ENCODE data around the gene ST8SIA2.
A peak's percentile ranks its signal among the peaks of the same experiment; 100 is the strongest.

Gene ST8SIA2

DNA sequence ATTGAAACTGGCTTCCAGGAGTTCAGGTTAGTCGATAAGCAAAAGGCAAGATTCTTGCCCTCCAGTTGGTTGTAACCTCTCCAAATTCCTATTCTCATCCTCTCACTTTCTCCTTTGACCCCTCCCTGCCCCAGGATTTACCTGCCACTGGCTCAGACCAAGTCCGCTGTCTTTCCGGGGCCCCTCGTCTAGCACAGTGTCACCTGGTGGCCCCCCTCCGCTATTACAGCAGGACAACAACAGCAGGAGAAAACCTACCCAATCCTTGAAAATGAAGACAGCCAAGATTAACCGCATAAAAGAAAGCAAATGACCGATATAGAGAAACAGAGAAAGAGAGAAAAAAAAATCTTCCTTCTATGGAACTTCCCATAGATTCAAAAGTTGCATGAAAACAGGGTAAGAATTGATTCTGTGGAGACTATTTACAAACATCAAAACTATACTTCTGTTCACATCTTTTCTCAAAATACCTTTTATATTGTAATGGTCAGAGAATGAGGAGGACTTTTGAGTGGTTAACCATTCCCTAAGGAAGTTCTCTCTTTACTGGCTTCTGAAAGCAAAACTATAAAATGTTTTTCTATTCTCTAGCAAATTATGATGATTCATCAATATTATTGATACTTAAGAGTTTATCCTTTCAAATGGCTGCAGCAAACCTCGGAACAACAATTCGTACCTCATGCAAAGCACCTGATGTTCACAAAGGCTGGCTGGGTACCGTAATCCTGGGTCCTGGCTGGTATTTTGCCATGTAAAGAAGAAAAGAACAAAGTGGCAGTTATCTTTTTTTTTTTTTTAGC lies 10.0 kb upstream of the ST8SIA2 start:
- peak; percentile 55 for DNase-seq (ENCODE audit: low read depth)
- H3K4me3 ChIP-seq (ENCODE audit: low read depth, low read length), result no peak overlapping the region
- TF ChIP-seq CTCF (IDR thresholded peaks at IDR 0.05; ENCODE audit: insufficient read depth, low read depth, low read length, missing control alignments), result peak; percentile 85

GRCh38 chr15:92384381-92384780 lies 9.3 kb upstream of the ST8SIA2 start:
- TF ChIP-seq CTCF (IDR thresholded peaks at IDR 0.05; ENCODE audit: insufficient read depth, low read depth, low read length, missing control alignments), result no peak
- DNase-seq (ENCODE audit: low read depth), result no peak
- H3K4me3 ChIP-seq (ENCODE audit: low read depth, low read length), result no peak overlapping the region

DNA sequence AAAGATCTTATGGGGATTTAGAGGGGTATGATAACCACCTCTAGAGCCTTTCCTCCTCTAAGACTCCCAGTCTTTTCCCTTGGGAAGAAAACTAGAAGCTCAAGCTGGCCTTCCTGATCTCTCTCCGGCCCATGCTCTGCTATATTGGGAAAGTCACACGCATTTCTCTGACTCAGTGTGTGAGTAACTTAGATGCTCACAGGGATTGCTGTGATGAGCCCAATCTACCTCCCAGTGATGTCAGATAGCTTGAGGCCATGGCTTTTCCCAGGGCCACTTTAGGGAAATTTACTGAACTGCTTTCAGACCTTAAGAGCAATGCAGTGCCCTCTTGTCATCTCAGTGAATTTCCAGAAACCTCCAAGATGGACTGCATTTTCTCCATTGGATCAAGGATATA lies 8.6 kb upstream of the ST8SIA2 start:
- no peak for DNase-seq (ENCODE audit: low read depth)

GRCh38 chr15:92391640-92392039 lies 2.0 kb upstream of the ST8SIA2 start:
- peak; percentile 27 for TF ChIP-seq CTCF (IDR thresholded peaks at IDR 0.05; ENCODE audit: insufficient read depth, low read depth, low read length, missing control alignments)
- DNase-seq (ENCODE audit: low read depth), result peak; percentile 42

More for the DNA sequence above, 8.6 kb upstream of the ST8SIA2 start:
- TF ChIP-seq CTCF (IDR thresholded peaks at IDR 0.05; ENCODE audit: insufficient read depth, low read depth, low read length, missing control alignments), result no peak
- H3K4me3 ChIP-seq (ENCODE audit: low read depth, low read length), result no peak overlapping the region

DNA sequence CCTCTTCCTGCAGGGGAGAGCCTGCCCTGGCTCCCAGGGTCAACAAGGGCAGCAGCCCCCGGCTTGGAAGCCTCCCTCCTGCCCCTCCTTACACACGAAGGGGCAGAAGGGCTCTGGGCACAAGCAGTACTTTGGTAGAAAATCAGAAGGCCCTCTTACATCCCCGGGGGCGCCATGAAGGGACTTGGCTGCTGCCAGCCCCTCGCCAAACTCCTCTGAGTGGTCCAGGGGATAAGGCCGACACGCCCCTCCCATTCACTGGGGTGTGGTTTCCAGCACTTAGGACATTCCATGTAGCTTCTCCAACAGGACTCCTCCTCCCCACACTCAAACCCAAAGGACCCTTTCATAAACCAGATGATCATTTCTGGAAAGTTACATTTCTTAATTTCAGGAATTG lies 1.2 kb upstream of the ST8SIA2 start:
- DNase-seq (ENCODE audit: low read depth), result no peak
- no peak overlapping the region for H3K4me3 ChIP-seq (ENCODE audit: low read depth, low read length)
- TF ChIP-seq CTCF (IDR thresholded peaks at IDR 0.05; ENCODE audit: insufficient read depth, low read depth, low read length, missing control alignments), result no peak

More at GRCh38 chr15:92391640-92392039, 2.0 kb upstream of the ST8SIA2 start:
- no peak overlapping the region for H3K4me3 ChIP-seq (ENCODE audit: low read depth, low read length)

DNA sequence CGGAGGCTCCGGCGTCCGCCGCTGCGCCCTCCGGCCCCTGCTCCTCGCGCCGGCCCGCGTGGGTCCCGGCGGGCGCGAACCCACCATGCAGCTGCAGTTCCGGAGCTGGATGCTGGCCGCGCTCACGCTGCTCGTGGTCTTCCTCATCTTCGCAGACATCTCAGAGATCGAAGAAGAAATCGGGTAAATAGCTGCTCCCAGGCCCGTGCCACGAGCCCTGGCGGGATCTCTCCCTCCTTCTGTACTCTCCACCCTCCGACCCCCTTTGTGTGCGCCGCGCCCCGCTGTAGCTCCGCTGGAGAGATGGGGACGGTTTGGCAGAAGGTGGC lies 263 bp downstream of the ST8SIA2 start:
- H3K4me3 ChIP-seq (ENCODE audit: low read depth, low read length), result no peak overlapping the region
- DNase-seq (ENCODE audit: low read depth), result no peak
- no peak for TF ChIP-seq CTCF (IDR thresholded peaks at IDR 0.05; ENCODE audit: insufficient read depth, low read depth, low read length, missing control alignments)
